SK-MEL-5 (cell line): ENCODE data around the gene UBE2E1. TPM values are rescaled to one million over a fixed set of nuclear protein-coding genes. Genes with fewer than 3 reads are reported as not detected.

Experiments
- DNase-seq: peaks from one replicate; pipeline ENCODE4 v3.0.0-alpha.2; 2016; ENCODE audit warnings: low read depth, low spot score
- in situ Hi-C: cut with HindIII; loops from 2 replicates; pipeline ENCODE4 v1.10.0; 2016; ENCODE audit warnings: low sequenced_read_pairs, high pct_unique_total_duplicates, low pct_unique_long_range_greater_than_20kb
- polyA plus RNA-seq, 2 experiments: library from polyadenylated mRNA; depleted of rRNA; stranded (reverse); fragments of >200 nt; gene quantifications; 2 replicates each; pipeline ENCODE4 v1.2.3, GENCODE V29; 2015
- total RNA-seq: library from RNA; depleted of rRNA; stranded (reverse); fragments of >200 nt; shearing (Covaris generic); gene quantifications from 2 replicates; pipeline ENCODE4 v1.2.3, GENCODE V29; 2014; rRNA removed

UBE2E1 gene
- 155 and 158 TPM in 2 replicates for total RNA-seq
- 128 and 131 TPM in 2 replicates for polyA plus RNA-seq (2015; cell fraction: cytosol; rRNA removed)
- 79.2 and 107 TPM in 2 replicates for polyA plus RNA-seq (2015; cell fraction: nucleus; rRNA removed)

DNA sequence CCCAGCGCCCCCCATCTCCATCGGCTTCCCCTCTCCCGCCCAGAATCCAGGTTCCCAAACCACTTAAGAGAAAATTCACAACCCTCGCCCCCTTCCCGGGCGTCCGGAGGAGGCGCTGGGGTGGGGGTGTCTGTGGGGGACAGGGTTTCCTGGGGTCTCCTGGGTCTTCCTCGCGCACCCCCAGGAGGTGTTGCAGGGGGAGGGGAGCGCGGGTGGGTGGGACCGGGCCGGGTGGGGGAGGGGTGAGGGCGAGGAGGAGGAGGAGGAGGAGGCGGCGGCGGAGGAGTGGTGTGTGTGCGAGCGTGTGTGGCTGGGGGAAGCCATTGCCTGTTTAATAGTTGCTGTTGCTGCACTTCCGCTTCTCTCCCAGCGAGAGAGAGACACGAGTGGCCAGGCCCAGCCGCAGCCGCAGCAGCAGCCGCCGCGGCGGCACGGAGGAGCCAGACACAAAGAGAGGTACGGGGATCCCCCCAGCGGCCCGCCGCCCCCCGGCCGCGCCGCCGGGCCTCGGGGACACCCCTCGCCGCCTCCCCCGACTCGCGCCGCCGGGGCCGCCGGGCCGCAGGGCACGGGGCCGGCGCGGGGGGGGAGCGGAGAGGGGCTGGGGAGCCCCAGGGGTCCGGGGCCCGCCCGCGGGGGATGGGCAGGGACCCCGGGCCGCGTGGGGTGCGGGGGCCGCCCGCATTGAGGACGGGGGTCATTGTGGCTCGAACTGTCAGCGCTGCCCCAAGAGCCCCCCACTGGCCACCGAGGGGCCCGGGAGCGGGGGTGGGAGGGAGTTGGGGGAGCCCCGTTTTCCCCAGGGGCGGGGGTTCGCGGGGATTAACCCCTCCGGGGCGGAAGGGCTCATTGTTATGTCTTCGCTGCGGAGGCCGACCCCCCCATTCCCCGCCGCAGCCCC lies at the start of gene UBE2E1:
Gene UBE2E1 (plus strand): TSS at position 323 of the 901 bp plus-strand sequence. CDS start 1,315 bp downstream, outside the sequence.
- DNase-seq, result peak; percentile 79
- in situ Hi-C loops, result no loop called here

- in situ Hi-C loops, result no loop called here
Measured at GRCh38 chr3:23756206-23756840, 49.4 kb upstream of the UBE2E1 start.

GRCh38 chr3:23758253-23758838 lies 47.4 kb upstream of the UBE2E1 start:
- in situ Hi-C loops, result no loop called here
- DNase-seq, result no peak

More at GRCh38 chr3:23756206-23756840, 49.4 kb upstream of the UBE2E1 start:
- DNase-seq, result peak; percentile 52

DNA sequence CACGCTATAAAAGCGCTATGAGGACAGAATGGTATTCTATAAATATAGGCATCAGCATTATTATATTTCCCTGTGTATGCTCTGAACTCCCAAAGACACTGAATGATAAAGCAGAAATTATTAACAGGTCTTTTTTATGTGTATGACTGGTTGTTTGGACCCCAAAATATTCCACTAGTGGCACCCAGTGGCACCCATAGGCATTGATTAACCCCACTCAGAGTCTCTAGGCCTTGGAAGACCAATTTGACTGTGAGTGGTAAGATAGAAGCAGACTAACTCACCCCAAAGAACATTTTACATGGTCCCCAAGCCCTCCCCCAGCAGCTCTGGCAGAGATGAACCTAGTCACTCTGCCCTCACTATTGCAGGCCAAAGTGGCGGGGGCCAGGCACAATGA lies 45.4 kb upstream of the UBE2E1 start:
- in situ Hi-C loops, result no loop called here
- DNase-seq, result no peak

DNA sequence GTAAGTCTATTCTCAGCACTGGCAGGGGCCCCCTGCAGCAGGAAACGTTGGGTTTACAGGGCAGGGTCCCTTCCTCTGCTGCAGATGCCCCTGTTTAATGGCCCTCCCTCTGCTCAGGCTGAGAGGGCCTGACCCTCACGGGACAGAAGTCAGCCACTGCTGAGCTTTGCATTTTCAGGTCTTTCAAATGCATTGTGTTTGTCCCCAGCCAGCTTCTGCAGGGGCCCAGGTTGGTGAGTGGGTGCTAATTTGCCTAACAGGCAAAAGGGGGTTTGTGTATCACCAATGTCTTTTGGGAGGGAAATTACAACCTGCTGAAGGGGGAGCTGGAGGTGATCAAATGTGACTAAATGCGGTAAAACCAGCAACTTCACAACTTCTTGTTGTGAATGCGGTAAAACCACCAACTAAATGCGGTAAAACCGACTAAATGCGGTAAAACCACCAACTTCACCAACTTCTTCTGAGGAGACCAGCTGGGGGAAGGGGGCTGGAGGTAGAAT lies 44.8 kb upstream of the UBE2E1 start:
- in situ Hi-C loops, result no loop called here
- DNase-seq, result no peak

GRCh38 chr3:23761440-23761896 lies 44.3 kb upstream of the UBE2E1 start:
- in situ Hi-C loops, result no loop called here
- peak; percentile 73 for DNase-seq

- DNase-seq, result no peak
- in situ Hi-C loops, result no loop called here
Measured at GRCh38 chr3:23762214-23762613, 43.5 kb upstream of the UBE2E1 start.

- DNase-seq, result no peak
- in situ Hi-C loops, result no loop called here
Measured at GRCh38 chr3:23762759-23763477, 42.8 kb upstream of the UBE2E1 start.

DNA sequence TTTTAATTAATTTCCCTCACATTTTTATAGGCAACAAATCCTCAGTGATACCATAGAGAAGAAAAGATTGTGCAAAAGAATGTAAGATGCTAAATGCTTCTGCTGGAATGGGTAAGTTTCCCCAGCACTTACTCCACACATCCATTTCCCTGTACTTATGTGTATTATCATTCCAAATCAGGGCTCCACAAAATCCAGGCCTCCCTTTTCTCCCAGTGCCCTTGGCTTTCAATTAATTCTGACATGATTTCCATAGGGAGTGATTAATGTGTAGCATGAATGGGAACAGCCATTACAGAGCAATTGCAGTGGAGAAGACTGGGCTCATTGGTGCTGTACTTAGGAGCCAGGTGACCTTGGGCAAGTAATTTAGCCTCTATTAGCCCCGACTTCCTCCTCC lies 41.3 kb upstream of the UBE2E1 start:
- in situ Hi-C loops, result no loop called here
- DNase-seq, result no peak

DNA sequence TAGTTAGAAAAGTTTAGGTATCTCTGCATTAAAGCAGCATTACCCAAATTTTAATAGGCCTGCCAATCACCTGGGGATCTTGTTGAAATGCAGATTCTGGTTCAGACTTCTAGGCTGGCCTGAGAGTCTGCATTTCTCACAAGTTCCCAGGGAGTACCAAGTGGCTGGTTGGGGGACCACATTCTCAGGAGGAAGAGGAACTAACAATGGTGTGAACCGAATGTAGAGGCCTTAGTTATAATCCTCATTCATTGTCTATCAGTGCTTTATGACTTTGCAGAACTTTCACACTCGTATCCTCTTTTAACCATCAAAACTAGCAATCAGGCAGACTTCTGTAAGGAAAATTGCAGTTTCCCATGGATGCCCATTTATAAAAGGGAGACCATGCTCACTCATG lies 38.2 kb upstream of the UBE2E1 start:
- in situ Hi-C loops, result no loop called here
- DNase-seq, result no peak

- in situ Hi-C loops, result no loop called here
- no peak for DNase-seq
Measured at GRCh38 chr3:23775254-23775909, 30.4 kb upstream of the UBE2E1 start.

DNA sequence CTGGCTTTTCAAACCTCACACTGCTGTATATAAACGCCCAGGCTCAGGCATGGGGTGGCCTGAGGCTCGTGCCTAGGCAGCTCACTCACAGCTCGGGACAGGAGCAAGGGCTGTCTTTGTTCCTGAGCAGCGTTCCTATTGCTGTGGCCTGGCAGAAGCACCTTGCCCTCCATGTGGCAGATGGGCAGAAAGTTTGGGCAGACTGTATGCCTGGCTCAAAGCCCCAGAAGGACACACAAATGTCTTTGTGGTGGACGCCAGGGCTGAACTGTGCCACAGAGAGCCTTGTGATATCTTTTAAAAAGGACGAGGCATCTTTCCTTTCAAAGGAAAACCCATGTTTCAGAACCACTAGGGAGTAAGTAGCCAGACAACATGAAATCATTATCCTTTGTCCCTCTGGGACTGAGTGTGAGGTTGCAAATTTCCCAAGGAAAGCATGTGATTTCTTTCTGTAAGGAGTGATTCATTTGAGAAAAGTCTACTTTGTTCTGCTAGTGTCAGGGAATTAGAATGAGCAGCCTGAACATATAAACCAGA lies 29.3 kb upstream of the UBE2E1 start:
- in situ Hi-C loops, result no loop called here
- peak; percentile 99 for DNase-seq

- in situ Hi-C loops, result no loop called here
- no peak for DNase-seq
Measured at GRCh38 chr3:23778446-23778845, 27.3 kb upstream of the UBE2E1 start.

- in situ Hi-C loops, result no loop called here
- no peak for DNase-seq
Measured at GRCh38 chr3:23779841-23780240, 25.9 kb upstream of the UBE2E1 start.

GRCh38 chr3:23781051-23781450 lies 24.7 kb upstream of the UBE2E1 start:
- in situ Hi-C loops, result no loop called here

DNA sequence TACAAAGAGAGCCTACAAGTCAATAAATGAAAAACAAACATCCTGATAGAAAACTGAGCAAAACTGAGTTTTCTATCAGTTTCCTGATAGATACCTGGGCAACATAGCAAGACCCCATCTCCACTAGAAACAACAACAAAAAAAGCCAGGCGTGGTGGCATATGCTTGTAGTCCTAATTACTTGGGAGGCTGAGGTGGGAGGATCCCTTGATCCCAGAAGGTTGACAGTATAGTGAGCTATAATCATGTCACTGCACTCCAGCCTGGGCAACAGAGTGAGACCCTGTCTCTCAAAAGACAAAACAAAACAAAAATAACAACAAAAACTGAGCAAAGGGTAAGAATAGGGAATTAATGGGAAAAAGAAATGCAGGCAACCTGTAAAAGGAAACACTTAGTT lies 23.9 kb upstream of the UBE2E1 start:
- DNase-seq, result no peak
- in situ Hi-C loops, result no loop called here

More at GRCh38 chr3:23781051-23781450, 24.7 kb upstream of the UBE2E1 start:
- DNase-seq, result no peak
